Testis (tissue), 2 donors: ENCODE results near the gene ADRM1.

Source experiments
- CTCF ChIP-seq, 3 experiments: fragments of 450-650 bp in 2 of 3; fragments of 200-600 bp in 1 of 3; sonication (generic) in 1 of 3; IDR thresholded peaks; one replicate each; pipeline ENCODE4 v1.5.1; 2016 to 2019; ENCODE audit warnings: antibody characterized with exemption in 3 of 3, mild to moderate bottlenecking in 2 of 3, moderate library complexity in 1 of 3
- POLR2A ChIP-seq: fragments of 450-650 bp; IDR thresholded peaks from one replicate; pipeline ENCODE4 v1.6.1; 2017; ENCODE audit warnings: antibody characterized with exemption, mild to moderate bottlenecking, moderate library complexity

DNA sequence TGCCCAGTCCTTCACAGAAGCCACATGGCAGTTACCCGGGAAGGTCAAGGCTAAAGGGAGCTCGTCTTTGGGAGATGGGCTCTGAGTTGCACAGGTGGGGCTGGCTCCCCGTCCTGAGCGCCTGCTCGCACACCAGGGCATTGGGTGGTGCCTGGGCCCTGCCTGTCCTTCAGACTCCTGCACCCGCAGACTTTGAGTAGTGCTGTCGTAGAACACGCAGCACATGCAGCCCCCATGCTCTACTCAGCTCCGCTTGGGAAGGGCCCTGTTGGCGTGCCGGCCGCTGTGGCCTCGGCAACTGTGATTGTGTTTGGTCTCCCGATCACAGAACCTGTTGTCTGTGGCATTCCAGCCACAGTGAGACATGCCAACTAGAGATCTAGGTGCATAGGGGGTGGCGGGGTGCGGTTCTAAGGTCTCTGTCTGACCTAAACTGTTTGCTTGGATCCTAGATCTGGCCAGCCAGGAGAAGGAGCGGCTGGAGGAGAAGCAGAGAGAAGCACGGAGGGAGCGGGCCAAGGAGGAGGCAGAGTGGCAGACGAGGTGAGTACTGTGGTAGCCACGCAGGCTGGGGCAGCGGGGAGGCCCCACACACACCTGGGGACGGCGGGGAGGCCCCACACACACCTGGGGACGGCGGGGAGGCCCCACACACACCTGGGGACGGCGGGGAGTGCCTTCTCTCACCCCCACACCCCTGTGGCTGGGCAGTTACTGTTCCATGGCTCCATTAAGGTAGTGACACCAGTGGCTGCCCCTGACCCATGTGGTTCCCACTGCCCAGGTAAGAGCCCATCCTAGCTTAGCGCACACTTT lies 11.3 kb upstream of the ADRM1 start:
- TF ChIP-seq POLR2A, result no peak
- no peak for TF ChIP-seq CTCF (IDR thresholded peaks at IDR 0.05)
